ENCODE measurements around the gene MMP11.

Gene MMP11

DNA sequence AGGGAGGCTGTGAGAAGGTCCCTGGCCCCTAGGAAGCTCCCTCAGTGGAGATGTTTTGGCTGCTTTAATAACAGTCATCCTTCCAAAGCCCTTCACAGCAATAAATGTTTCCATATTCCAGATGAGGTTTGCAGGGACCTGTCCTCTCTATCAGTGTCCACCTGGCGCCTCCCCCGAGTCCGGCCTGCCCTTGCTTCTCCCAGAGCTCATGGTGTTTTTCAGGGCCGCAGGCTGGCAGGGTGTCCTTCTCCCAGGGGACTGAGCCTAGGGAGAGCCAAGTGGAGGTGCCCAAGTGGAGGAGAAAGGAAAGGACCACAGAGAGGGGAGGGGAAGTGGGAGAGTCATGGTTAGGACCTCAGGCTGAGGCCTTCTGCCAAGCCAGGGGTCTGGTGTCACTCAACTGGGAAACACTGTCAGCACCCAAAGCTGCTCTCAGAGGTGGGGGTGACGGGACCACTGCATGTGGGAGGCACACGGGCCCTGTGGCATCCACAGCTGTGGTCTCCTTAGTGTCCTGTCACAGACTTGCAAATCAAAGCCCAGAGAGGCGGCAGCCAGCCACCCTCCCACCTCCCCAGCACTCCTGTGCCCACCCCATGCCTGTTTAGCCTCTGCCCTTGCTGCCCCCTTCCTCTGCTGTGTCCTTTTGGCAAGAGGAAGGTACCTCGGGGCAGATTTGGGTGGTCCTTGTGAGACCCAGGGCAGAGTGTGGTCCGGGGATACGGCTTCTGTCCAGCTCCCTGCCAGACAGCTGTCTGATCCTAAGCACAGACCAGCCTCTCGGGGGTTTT, 59.8 kb downstream of the MMP11 start:
- DNase-seq: no peak

GRCh38 chr22:23833017-23833751, 60.5 kb downstream of the MMP11 start:
- DNase-seq: no peak
